ENCODE results near the gene KCNJ14.

KCNJ14 gene

DNA sequence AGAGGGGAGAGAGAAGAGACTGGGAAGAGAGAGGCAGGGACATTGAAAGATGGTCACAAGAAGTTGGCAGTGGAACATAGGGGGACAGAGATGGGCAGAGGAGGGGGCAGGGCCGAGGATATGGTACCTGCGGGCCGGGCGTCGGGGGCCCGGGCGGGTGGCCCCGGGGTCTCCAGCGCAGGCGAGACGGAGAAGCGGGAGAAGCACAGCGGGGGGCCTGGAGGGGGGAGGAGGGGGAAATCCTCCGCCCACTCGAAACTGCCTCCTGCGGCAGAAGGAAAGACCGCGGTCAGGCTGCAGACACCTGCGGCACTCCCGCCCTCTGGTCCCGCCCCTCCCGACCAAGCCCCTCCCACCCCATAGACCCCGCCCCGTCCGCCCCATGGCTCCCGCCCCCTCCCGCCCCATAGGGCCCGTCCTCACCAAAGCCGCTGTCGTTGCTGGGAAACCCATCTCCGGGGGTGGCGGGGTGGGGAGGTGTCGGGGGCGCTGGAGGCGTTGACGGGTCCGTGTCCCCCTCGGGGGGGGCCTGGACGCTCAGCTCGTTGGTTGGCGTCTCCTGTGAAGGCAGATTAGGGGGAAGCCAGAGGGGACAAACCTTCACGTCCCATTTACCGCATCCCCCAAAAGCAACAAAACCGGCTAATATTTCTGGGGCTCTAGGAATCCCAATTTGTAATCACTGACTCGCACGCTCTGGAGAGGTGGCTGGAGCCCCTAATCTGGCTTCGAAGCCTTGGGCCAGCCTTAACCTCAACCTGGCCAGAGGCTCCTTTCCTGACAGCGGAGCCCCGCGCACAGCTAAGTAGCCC lies 35.8 kb downstream of the KCNJ14 start:
- no peak for DNase-seq

DNA sequence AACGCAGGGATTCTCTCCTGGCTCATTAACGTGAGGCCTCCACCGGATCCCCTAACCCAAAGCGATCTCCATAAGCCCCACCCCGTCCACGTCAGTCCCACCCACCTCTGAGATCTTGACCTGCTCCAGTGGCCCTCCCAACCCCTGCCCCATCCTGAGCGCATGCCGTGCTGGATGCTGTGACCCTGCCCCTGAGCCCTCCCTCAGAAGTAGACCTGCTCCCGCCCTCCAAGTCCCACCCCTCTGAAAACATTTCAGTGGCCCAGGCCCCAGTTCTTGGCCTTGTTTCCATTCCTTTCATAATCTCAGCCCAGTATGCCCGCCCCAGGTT lies 36.4 kb downstream of the KCNJ14 start:
- DNase-seq = no peak

DNA sequence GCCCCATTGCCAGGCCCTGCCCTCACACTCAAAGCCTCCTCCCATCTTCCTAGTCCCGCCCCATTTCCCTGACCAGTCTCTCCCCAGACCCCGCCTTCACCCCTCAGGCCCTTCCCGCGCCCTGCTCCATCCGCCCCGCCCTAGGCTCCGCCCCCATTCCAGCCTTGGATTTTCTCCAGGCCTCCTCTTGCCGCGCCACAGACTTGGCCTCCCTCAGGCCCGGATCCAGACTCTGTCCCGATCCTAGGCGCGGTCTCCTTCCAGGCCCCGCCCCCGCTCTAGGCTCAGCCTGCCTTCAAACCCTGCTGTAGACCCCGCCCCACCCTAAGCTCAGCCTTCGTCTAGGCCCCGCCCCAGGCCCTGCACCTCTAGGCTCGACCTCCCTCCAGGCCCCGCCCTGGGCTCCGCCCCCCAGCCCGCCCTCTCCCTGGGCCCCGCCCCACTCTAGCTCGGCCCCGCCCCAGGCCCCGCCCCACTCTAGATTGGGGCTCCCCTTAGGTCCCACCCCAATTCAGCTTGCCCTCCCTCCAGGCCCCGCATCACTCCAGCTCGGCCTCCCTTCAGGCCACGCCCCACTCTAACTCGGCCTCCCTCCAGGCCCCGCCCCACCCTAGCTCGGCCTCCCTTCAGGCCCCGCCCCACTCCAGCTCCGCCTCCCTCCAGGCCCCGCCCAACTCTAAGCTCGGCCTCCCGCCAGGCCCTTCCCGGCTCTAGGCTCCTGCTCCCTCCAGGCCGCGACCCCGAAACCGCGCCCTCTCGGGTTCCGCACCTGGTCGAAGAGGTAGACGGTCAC lies 37.7 kb downstream of the KCNJ14 start:
- peak; percentile 99 for DNase-seq

DNA sequence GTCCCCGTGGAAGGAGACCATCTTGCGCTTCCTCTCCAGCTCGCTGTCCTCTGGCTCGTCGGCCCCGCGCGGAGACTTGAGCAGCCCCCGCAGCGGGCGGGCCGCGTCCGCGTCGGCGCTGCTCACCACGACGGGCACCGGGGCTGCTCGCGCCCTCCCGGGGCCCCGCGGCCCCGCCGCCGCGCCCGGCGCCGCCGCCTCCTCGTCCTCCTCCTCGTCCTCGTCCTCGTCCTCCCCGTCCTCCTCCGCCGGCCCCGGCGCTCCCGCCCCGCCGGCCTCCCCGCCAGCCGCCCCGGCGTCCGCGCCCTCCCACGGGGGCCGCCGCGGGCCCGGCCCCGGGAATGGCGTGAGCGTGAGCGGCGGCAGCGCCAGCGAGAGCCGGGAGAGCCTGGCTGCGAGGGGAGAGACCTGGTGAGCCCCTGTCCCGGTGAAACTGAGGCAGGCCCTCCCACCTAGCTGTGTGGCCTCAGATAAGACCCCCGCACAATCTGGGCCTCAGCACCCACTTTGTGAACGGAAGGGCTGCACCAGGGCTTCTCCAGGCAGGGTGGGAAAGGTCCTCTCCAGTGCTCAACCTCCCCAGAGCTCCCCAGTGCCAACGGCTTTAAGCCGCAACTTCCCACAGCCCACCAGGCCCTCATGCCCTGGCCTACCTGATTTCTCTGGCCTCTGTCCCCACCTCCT lies 38.5 kb downstream of the KCNJ14 start:
- no peak for DNase-seq

DNA sequence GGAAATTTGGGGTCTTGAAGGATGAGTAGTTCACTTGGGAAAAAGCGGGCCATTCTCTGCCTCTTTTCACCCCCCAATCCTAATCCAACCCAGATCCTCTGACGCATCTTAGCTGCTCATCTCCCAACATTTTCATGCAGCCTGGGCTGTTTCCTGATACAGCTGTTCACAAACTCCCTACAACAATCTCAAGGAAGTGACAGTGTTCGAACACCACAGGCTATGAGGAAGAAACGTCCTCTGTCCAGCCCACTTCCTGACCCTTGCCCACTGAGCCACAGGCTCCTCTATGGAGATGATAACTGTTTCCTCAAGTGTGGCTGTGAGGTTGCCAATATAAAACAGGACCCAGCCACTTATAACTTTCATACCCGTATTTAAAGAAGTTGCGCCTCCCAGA lies 40.0 kb downstream of the KCNJ14 start:
- DNase-seq = no peak

DNA sequence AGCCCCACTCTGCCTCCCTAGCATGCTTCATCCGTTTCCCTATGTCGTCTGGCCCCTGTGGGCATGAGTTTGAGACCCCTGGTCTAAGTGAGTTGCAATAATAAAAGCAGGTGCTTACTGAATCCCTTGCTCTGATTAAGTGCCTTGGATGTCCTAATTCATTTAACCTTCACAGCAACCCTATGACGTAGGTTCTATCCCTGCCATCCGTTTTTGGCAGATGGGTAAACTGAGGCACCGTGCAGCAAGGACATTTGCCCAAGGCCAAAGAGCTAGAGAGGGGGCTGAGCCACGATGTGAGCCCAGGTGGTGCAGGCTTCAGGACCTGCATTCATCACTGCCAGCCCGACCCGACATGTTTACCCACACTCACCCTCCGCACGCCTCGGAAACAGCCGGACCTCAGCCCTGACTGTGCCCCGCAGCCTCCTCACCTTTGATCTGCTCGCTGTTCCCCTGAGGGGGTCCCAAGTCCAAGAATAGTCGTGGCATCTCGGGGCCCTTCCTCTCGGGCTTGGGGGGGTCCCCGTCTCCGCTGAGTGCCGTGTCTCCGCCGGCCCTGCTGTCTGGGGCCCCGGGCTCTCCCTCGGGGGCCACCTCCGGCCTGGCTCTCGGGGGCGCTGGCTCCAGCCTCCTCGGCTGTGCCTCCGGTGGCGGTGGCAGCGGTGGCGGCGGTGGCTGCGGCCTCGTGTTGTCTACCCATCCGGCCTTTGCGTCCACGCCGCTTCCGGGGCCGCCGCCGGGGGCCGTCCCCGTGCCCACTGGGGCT lies 41.8 kb downstream of the KCNJ14 start:
- no peak for DNase-seq

DNA sequence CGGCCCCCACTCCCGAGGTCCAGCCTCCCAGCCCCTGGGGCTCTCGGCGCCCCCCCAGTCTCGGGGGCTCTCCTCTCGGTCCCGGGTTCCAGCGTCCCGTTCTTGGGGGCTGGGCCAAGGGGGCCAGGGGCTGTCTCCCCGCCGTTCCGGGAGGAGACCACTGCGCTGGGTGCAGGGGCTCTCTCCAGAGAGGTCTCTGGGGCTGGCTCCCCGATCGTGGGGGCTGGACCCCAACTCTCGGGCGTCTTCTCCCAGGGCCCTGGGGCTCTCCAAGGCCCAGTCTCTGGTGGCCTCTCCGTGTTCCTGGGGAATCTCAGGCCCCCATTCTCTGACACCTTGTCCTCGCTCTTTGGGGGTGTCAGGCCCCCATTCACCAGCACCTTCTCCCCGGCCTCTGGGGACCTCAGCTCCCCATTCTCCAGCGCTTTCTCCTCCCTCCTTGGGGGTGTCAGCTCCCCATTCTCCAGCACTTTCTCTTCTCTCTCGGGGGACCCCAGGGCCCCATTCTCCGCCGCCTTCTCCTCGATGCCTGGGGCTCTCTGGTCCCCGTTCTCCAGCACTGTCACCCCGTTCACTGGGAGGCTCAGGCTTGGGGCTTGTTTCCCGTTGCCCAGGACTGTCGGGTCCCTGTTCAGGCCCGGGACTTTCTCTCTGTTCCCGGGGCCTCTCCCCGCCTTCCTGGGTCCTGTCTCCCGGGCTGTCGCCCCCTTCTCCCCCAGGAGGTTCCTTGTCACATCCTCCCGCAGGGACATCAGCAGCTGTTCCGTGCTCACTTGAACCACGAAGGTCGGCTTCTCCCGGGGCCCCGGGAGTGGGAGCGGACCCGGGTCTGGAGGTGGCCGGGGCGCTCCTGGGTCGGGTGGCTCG lies 42.6 kb downstream of the KCNJ14 start:
- no peak for DNase-seq

DNA sequence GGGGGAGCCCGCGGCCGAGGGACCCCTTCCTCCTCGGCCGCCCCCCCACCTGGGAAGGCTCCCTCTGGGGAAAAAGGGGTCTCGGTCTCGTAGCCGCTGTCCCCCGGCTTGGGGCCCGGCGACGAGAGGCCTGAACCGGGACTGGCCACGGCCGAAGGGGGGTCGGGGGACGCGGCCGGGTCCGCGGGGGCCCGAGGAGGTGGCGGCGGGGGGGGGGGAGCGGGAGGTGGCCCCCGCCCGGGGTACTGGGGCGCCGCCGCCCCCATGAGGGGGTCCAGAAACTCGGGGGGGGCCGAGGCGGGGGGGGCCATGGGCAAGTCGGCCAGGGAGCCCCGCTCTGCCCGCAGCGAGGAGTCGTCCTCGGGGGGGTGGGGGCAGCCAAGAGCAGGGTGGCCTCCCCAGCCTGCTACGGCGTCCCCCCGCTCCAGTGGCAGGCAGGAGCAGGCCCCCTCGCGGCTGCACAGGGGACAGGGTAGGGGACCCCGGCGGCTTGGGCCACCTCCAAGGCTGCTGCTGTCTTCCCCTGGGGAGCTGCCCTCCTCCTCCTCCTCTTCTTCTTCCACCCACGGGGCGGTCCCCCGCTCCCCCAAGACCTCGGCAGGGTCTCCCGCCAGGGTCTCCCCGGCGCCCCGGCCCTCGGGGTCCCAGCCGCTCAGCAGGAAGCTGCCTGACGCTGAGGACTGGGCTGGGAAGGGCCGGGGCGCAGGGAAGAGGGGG lies 43.4 kb downstream of the KCNJ14 start:
- no peak for DNase-seq

DNA sequence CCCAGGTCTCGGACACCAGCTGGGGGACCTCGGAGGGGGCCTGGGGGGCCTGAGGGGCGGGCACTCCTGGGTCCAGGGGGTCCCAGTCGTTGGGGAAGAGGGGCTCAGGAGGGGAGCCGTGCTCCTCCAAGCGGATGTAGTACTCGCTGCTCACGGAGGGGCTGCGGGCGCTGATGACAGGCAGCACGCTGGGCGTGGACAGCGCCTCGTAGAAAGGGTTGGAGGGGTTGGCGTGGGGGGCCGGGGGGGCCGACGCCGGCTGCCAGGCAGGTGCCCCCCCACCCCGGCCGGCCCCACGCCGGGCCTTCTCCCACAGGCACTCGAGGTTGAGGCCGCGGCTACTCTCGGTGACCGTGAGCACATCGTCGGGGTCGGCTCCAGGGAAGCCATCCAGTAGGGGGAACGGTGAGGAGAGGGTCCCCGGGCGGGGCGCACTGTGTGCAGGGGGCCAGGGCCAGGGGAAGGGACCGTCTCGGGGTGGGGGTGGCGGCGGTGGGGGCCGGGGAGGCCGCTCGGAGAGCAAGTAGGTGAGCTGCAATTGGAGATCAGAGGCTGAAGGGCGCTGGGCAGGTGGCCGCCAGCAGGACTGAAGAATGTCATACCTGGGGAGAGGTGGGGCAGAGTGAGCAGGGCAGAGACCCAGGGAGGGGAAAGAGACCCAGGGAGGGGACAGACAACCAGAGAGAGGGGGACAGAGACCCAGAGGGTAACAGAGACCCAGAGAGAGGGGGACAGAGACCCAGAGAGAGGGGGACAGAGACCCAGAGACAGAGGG lies 44.1 kb downstream of the KCNJ14 start:
- DNase-seq = no peak

DNA sequence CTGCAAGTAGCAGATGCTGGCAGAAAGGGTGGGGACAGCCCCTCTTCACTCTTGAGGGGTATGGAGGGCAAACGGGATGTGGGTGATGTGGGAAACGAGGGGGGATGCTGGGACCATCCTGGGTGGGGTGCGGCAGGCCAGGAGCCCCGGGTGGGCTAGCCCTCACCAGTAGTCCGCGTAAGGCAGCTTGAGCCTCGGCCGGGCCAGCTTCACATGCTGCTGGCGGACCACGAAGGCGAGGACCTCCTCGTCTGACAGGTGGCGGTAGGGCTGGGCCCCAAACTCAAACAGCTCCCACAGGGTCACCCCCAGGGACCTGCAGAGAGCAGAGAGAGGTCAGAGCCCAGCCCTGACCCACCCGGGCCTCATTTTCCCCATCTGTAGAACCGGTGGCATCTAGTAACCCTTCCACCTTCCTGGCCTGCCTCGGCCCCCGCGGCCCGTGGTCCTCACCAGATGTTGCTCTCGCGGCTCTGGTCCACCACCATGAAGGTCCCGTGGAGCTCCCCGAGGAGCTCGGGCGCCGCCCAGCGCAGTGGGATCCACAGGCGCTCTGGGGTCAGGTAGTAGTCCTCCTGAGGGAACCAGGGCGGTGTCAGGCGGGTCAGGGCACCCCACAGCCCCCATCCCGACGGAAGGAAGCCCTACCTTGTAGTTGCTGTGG lies 45.6 kb downstream of the KCNJ14 start:
- DNase-seq = no peak

DNA sequence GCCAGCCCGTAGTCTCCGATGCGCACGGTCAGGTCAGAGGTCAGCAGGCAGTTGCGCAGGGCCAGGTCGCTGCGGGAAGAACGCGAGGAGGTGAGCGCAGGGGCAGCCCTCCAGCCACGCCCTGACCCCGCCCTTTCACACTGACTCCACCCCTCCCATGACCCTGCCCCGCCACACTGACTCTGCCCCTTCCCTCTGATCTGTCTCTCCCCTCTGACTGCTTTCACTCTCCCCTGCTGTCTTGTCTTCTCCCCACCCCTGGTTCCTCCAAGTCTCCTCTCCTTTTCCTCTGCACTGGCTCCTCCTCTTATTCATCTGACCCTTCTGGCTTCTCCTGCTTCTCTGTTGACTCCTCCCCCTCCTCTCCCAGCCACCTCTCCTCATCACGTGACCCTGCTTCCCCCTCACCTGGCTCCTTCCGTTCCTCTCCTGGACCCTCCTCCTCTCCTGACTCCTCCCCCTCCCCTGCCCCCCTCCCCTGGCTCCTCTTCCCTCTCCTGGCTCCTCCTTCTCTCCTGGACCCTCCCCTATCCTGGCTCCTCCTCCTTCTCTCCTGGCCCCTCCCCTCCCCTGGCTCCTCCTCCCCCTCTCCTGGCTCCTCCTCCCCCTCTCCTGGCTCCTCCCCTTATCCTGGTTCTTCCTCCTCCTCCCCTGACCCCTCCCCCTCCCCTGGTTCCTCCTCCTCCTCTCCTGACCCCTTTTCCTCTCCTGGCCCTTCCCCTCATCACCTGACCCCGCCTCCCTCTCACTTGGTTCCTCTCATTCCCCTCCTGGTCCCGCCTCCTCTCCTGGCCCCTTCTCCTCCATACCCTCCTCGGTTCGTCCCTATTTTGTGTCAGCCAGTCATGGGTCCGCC lies 46.3 kb downstream of the KCNJ14 start:
- DNase-seq = no peak

DNA sequence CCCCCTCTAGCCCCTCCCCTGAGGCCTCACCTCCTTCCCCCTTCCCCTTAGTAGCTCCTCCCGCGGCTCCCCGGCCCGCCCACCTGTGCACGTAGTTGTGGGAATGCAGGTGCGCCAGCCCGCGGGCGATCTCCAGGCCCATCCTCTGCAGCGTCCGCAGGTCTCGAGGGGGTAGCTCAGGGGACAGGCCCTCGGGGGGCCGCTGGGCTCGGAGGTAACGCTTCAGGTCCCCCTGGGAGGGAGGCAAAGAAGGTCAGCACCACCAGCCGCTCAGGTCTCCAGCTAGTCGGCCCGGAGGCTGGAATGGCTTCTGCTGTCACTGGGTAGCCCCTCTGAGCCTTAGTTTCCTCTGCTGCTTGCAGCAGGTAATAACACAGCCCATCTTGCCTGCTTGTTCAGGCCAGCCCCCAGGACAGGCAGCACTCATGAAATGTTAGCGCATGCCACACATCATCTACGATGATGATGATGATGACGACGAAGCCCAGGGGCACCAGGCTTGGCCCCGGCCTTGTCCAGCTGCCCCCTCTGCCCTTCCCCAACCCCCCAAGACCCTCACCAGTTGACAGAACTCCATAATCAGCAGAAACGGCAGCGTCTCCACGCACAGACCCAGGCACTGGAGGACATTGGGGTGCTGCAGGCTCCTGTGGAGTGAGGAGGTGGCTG lies 47.1 kb downstream of the KCNJ14 start:
- no peak for DNase-seq

DNA sequence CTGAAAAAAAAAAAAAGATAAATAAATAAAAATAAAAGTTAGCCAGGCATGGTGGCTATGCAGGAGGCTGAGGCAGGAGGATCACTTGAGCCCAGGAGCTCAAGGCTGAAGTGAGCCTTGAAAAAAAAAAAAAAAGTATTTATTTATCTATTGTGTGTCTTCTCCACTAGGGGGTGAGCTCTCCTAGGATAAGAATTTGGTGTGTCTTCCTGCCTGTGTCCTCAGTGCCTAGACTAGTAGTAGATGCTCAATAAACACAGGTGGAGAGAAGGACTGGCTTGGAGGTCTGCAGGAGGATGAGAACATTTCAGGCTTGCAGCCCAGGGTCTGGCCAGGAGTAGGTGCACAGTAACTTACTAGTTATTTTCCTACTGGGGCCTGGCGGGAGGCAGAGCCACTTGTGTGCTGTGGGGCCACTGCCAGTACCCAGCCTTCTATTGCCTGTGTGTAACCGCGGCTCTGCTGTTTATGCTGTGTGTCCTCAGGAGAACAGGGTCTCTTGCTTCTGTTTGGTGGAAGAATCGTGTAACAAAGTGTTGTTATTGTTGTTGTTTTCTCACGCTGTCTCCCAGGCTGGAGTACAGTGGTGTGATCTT lies 50.9 kb downstream of the KCNJ14 start:
- no peak for DNase-seq

DNA sequence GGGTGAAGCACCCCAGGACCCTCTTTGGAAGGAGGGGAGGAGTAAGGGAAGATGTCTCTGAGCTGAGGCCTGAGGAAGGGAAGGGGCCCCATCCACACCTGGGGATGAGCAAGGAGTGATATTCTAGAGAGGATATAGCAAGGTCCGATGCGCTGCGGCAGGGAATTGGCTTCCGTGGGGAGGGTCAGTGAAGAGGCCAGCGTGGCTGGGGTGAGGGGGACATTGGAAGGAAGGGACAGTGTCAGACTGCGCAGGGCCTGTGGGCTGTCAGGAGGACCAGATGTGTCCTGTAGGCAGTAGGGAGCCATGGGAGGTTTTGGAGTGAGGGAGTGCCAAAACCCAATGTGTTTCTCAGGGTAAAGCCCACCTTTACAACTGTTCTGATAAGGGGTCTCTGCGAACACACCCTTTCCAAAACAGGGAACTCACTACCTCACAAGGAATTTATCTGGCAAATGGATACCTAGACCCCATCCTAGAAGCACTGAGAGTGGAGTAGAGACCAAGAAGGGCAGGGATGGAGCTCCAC lies 52.6 kb downstream of the KCNJ14 start:
- no peak for DNase-seq

DNA sequence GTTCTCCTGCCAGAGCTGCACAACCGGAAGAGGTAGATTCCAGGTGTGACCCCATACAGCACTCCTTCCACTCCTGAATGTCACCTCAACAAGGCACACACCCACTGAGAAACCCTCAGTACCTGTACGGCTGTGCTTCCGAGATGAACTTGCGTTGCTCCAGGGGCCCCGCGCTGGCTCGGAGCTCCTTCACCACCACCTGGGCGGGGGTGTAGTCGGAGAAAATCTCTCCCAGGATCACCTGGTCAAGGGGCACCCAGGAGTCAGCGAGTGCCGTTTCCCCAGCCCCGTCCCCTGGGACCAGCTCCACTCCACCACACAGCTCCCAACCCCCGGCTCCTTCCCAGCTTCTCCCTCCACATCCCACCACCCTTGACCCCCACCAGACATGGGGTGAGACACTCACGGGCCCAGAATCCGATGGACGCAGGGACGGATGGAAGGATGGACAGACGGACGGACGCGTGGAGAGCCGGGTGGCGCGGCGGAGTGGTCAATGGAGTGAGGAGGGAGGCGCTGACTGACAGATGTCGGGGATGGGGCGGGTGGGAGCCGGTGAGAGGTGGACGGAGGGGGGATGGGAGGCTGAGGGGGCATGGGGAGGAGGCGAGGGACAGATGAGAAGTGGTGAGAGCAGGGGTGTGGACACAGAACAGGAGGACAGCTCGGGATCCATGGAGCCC lies 53.5 kb downstream of the KCNJ14 start:
- no peak for DNase-seq

DNA sequence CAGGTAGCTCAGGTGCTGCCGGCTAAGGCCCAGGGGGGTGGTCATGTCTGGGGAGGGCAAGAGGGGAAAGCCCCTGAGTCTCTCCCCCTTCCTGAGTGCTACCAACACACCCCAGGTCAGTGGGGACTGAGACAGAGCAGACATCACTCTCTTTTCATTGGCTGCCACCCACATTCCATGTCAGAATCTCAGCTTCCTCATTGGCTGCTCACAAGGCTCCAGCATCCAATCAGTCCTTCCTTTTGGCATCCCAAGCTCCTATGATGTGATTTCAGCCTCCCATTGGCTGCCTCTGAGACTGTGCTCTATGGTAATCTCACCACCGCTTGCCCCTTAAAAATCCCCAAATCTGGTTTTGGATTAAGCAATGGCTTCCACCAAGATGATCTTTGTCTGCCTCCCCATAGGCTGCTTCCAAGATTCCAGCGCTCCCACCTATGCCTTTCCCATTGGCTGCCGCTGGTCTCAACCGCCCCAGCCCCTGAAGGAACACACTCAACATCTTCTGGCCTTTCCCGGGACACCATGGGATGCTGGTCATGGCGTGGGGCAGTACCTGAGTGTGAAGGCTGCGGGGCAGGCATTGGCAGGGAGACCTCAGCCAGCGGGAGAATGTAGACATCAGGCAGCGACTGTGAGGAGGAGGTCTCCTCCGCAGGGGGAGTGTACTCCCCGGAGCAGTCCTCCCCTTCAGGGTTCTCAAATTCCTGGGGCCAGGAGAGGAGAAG lies 54.3 kb downstream of the KCNJ14 start:
- no peak for DNase-seq

All from amniotic stem cell (primary cell).